ENCODE results near the gene ERC2.
"Not testable (repeated sequence)": the region's sequence is repeated elsewhere in the genome, so short reads cannot be mapped to it uniquely, and the experiment has no call there.

The ERC2 gene

GRCh38 chr3:56303487-56303886 is 164.8 kb downstream of the ERC2 start:
- DNase-seq, result peak in 1 of 5 donors; percentile 34

GRCh38 chr3:56302417-56302816 is 165.8 kb downstream of the ERC2 start:
- no peak for DNase-seq

GRCh38 chr3:56297281-56297840 is 170.9 kb downstream of the ERC2 start:
- DNase-seq, result no peak

GRCh38 chr3:56296361-56296760 is 171.9 kb downstream of the ERC2 start:
- no peak for DNase-seq

GRCh38 chr3:56295161-56295560 is 173.1 kb downstream of the ERC2 start:
- DNase-seq, result no peak

GRCh38 chr3:56294286-56294685 is 174.0 kb downstream of the ERC2 start:
- no peak for DNase-seq

- DNase-seq, result peak in 1 of 5 donors; percentile 55
Measured at GRCh38 chr3:56291953-56292352, 176.3 kb downstream of the ERC2 start.

- peak in 1 of 5 donors; percentile 69 for DNase-seq
Measured at GRCh38 chr3:56291244-56291680, 177.0 kb downstream of the ERC2 start.

- DNase-seq, result no peak
Measured at GRCh38 chr3:56290374-56290773, 177.9 kb downstream of the ERC2 start.

GRCh38 chr3:56288258-56288657 is 180.0 kb downstream of the ERC2 start:
- DNase-seq, result no peak

- DNase-seq, result no peak
Measured at GRCh38 chr3:56282341-56282740, 185.9 kb downstream of the ERC2 start.

- no peak for DNase-seq
Measured at GRCh38 chr3:56277236-56277635, 191.0 kb downstream of the ERC2 start.

GRCh38 chr3:56275120-56275519 is 193.1 kb downstream of the ERC2 start:
- no peak for DNase-seq

- DNase-seq, result no peak
Measured at GRCh38 chr3:56269755-56270535, 198.3 kb downstream of the ERC2 start.

GRCh38 chr3:56268616-56269383 is 199.5 kb downstream of the ERC2 start:
- DNase-seq, result no peak

- DNase-seq, result not testable (repeated sequence)
Measured at GRCh38 chr3:56261852-56262251, 206.4 kb downstream of the ERC2 start.

- no peak for DNase-seq
Measured at GRCh38 chr3:56260262-56260661, 208.0 kb downstream of the ERC2 start.

GRCh38 chr3:56257826-56258225 is 210.4 kb downstream of the ERC2 start:
- no peak for DNase-seq

- DNase-seq, result no peak
Measured at GRCh38 chr3:56254835-56255234, 213.4 kb downstream of the ERC2 start.

GRCh38 chr3:56253941-56254665 is 214.2 kb downstream of the ERC2 start:
- no peak for DNase-seq

GRCh38 chr3:56251343-56251945 is 216.8 kb downstream of the ERC2 start:
- peak in 1 of 5 donors; percentile 11 for DNase-seq

GRCh38 chr3:56248021-56248420 is 220.2 kb downstream of the ERC2 start:
- DNase-seq, result no peak

- no peak for DNase-seq
Measured at GRCh38 chr3:56238299-56238698, 230.0 kb downstream of the ERC2 start.

Data from T-helper 1 cell (primary cell).